Central memory CD8-positive, alpha-beta T cell (primary cell): Measurements from ENCODE around the gene PCSK1.

Experiments
- ATAC-seq: fragments of 150-1000 bp; cut with Tn5 transposase; replicated peaks from 2 replicates; pipeline ENCODE4 v1.10.0; 2022; ENCODE audit warnings: mild to moderate bottlenecking, moderate FRiP score, moderate number of reproducible peaks; ENCODE audit not compliant: poor library complexity, severe bottlenecking; ENCODE audit errors: extremely low read depth
- DNase-seq, 2 donors: peaks; one replicate each; pipeline ENCODE4 v3.0.0; 2021; ENCODE audit warnings: low spot score in 2 of 2
- H3K27ac Mint-ChIP-seq: one replicate; pipeline ENCODE4 v1.8.0; 2022; ENCODE audit warnings: low read depth, mild to moderate bottlenecking, moderate library complexity, mixed read lengths
- H3K27me3 Mint-ChIP-seq: one replicate; pipeline ENCODE4 v1.8.0; 2022; ENCODE audit warnings: mixed read lengths
- H3K36me3 Mint-ChIP-seq: one replicate; pipeline ENCODE4 v1.8.0; 2022; ENCODE audit warnings: mild to moderate bottlenecking, moderate library complexity, mixed read lengths; ENCODE audit not compliant: insufficient read depth
- H3K4me1 Mint-ChIP-seq: one replicate; pipeline ENCODE4 v1.8.0; 2022; ENCODE audit warnings: mixed read lengths
- H3K4me3 Mint-ChIP-seq: one replicate; pipeline ENCODE4 v1.8.0; 2022; ENCODE audit warnings: mild to moderate bottlenecking, moderate library complexity, mixed read lengths
- H3K9me3 Mint-ChIP-seq: one replicate; pipeline ENCODE4 v1.8.0; 2022; ENCODE audit warnings: mixed read lengths

The PCSK1 gene

GRCh38 chr5:96453394-96453793 lies 20.3 kb upstream of the PCSK1 start:
- Mint-ChIP-seq H3K9me3 (peaks cover 9% of the 10 kb centered on the region), H3K36me3 (no peaks in the 10 kb centered on the region), H3K4me1 (peaks cover 7% of the 10 kb centered on the region), H3K27me3 (peaks cover 19% of the 10 kb centered on the region), H3K27ac (no peak overlapping the region), H3K4me3 (no peak overlapping the region)
- DNase-seq, result no peak
- ATAC-seq, result no peak

GRCh38 chr5:96447949-96448348 lies 14.9 kb upstream of the PCSK1 start:
- DNase-seq (no peak), ATAC-seq (no peak)
- no peak overlapping the region for H3K27ac Mint-ChIP-seq
- peaks cover 56% of the 10 kb centered on the region for H3K27me3 Mint-ChIP-seq
- no peaks in the 10 kb centered on the region for H3K9me3 Mint-ChIP-seq
- H3K4me3 Mint-ChIP-seq, result no peak overlapping the region
- no peaks in the 10 kb centered on the region for H3K36me3 Mint-ChIP-seq
- no peaks in the 10 kb centered on the region for H3K4me1 Mint-ChIP-seq

- ATAC-seq (no peak), DNase-seq (no peak)
- Mint-ChIP-seq H3K9me3 (no peaks in the 10 kb centered on the region), H3K27me3 (peaks cover 82% of the 10 kb centered on the region), H3K4me1 (no peaks in the 10 kb centered on the region), H3K4me3 (no peak overlapping the region), H3K27ac (no peak overlapping the region), H3K36me3 (no peaks in the 10 kb centered on the region)
Observed at GRCh38 chr5:96440185-96440538, 7.1 kb upstream of the PCSK1 start.

GRCh38 chr5:96439477-96440184 lies 6.6 kb upstream of the PCSK1 start:
- no peak for ATAC-seq
- H3K36me3 Mint-ChIP-seq, result no peaks in the 10 kb centered on the region
- DNase-seq, result no peak
- H3K4me3 Mint-ChIP-seq, result no peak overlapping the region
- H3K27ac Mint-ChIP-seq, result no peak overlapping the region
- H3K4me1 Mint-ChIP-seq, result peaks cover under 1% of the 10 kb centered on the region
- H3K27me3 Mint-ChIP-seq, result peaks cover 85% of the 10 kb centered on the region
- no peaks in the 10 kb centered on the region for H3K9me3 Mint-ChIP-seq

- ATAC-seq, result no peak
- Mint-ChIP-seq H3K27me3 (peaks cover 90% of the 10 kb centered on the region), H3K4me3 (no peak overlapping the region)
Observed at GRCh38 chr5:96434201-96434645, 1.2 kb upstream of the PCSK1 start.

GRCh38 chr5:96432216-96433065 lies 607 bp downstream of the PCSK1 start:
- no peak for DNase-seq
- H3K4me3 Mint-ChIP-seq, result no peak overlapping the region
- H3K27ac Mint-ChIP-seq, result no peak overlapping the region
- H3K36me3 Mint-ChIP-seq, result no peaks in the 10 kb centered on the region
- H3K9me3 Mint-ChIP-seq, result no peaks in the 10 kb centered on the region
- H3K4me1 Mint-ChIP-seq, result peaks cover 15% of the 10 kb centered on the region
- peaks cover 91% of the 10 kb centered on the region for H3K27me3 Mint-ChIP-seq
- ATAC-seq, result no peak

More at GRCh38 chr5:96434201-96434645, 1.2 kb upstream of the PCSK1 start:
- Mint-ChIP-seq H3K9me3 (no peaks in the 10 kb centered on the region), H3K27ac (no peak overlapping the region), H3K4me1 (peaks cover 15% of the 10 kb centered on the region), H3K36me3 (no peaks in the 10 kb centered on the region)
- no peak for DNase-seq

GRCh38 chr5:96431376-96432187 lies 1.5 kb downstream of the PCSK1 start:
- DNase-seq, result no peak
- Mint-ChIP-seq H3K9me3 (no peaks in the 10 kb centered on the region), H3K36me3 (no peaks in the 10 kb centered on the region), H3K4me3 (no peak overlapping the region), H3K27ac (no peak overlapping the region), H3K4me1 (peaks cover 15% of the 10 kb centered on the region), H3K27me3 (peaks cover 91% of the 10 kb centered on the region)
- ATAC-seq, result no peak

GRCh38 chr5:96427824-96428223 lies 5.2 kb downstream of the PCSK1 start:
- Mint-ChIP-seq H3K9me3 (no peaks in the 10 kb centered on the region), H3K27ac (no peak overlapping the region), H3K4me1 (peaks cover 3% of the 10 kb centered on the region), H3K36me3 (no peaks in the 10 kb centered on the region), H3K4me3 (no peak overlapping the region), H3K27me3 (peaks cover 91% of the 10 kb centered on the region)
- ATAC-seq (no peak), DNase-seq (no peak)

- Mint-ChIP-seq H3K4me3 (no peak overlapping the region), H3K27ac (no peak overlapping the region), H3K27me3 (peaks cover 91% of the 10 kb centered on the region), H3K4me1 (no peaks in the 10 kb centered on the region), H3K36me3 (no peaks in the 10 kb centered on the region), H3K9me3 (no peaks in the 10 kb centered on the region)
- no peak for DNase-seq
- no peak for ATAC-seq
Observed at GRCh38 chr5:96426831-96427230, 6.2 kb downstream of the PCSK1 start.

GRCh38 chr5:96425443-96425842 lies 7.6 kb downstream of the PCSK1 start:
- H3K36me3 Mint-ChIP-seq, result peaks cover 1% of the 10 kb centered on the region
- ATAC-seq (no peak), DNase-seq (no peak)
- no peak overlapping the region for H3K27ac Mint-ChIP-seq
- H3K4me3 Mint-ChIP-seq, result no peak overlapping the region
- peaks cover 91% of the 10 kb centered on the region for H3K27me3 Mint-ChIP-seq
- H3K9me3 Mint-ChIP-seq, result no peaks in the 10 kb centered on the region
- H3K4me1 Mint-ChIP-seq, result no peaks in the 10 kb centered on the region

GRCh38 chr5:96415897-96416296 lies 17.2 kb downstream of the PCSK1 start:
- Mint-ChIP-seq H3K36me3 (no peaks in the 10 kb centered on the region), H3K4me3 (no peak overlapping the region), H3K27ac (no peak overlapping the region), H3K4me1 (no peaks in the 10 kb centered on the region), H3K9me3 (no peaks in the 10 kb centered on the region), H3K27me3 (peaks cover 49% of the 10 kb centered on the region)
- no peak for DNase-seq
- ATAC-seq, result no peak

GRCh38 chr5:96412868-96413449 lies 20.1 kb downstream of the PCSK1 start:
- H3K9me3 Mint-ChIP-seq, result no peaks in the 10 kb centered on the region

More at GRCh38 chr5:96412868-96413449, 20.1 kb downstream of the PCSK1 start:
- no peaks in the 10 kb centered on the region for H3K36me3 Mint-ChIP-seq
- no peaks in the 10 kb centered on the region for H3K4me1 Mint-ChIP-seq
- no peak overlapping the region for H3K4me3 Mint-ChIP-seq
- ATAC-seq, result no peak
- H3K27me3 Mint-ChIP-seq, result peaks cover 40% of the 10 kb centered on the region
- DNase-seq, result no peak
- H3K27ac Mint-ChIP-seq, result no peak overlapping the region
